GM18861 (cell line): ENCODE measurements around the gene CSH1.
"Not testable (repeated sequence)": the region's sequence is repeated elsewhere in the genome, so short reads cannot be mapped to it uniquely, and the experiment has no call there.

Experiments used
- ATAC-seq: cut with Tn5 transposase; IDR thresholded peaks from one replicate; pipeline ENCODE4 v1.9.1; 2021; ENCODE audit not compliant: unreplicated experiment

CSH1 gene

DNA sequence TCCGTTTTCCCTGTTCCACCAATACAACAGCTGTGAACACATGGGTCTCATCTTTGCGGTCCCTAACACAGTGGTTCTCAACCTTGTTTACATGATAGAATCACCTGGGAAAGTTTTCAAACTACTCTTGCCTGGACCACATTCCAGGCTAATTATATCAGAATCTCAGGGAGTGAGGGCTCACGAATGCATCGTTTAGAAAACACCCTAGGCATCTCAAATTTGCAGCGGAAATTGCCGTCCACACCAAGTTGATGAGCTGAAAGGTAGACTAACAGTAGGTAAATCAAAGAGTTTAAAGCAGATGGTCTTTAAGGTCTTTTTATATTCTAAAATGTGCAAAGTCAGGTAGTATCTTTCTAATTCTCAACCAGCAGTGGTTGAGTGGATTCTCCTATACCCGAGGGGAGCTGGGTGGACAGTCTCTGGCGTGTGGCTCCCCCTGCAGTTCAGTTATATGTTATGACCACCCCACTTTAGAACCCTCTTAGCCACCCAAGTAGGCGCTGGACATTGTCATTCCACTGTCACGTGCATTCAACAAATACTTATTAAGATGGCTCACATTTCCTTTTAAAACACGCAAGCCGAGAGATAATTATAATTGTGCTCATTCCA, 10.9 kb upstream of the CSH1 start:
- not testable (repeated sequence) for ATAC-seq

DNA sequence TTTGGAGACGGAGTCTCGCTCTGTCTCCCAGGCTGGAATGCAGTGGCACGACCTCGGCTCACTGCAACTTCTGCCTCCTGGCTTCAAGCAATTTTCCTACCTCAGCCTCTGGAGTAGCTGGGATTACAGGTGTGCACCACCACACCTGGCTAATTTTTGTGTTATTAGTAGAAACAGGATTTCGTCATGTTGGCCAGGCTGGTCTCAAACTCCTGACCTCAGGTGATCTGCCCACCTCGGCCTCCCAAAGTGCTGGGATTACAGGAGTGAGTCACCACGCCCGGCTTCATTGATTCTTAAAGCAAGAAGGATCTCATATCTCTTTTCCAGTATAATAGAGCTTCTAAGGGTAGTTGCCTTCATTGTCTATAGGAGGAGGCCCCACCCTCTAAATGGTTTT, 8.4 kb upstream of the CSH1 start:
- ATAC-seq: not testable (repeated sequence)

DNA sequence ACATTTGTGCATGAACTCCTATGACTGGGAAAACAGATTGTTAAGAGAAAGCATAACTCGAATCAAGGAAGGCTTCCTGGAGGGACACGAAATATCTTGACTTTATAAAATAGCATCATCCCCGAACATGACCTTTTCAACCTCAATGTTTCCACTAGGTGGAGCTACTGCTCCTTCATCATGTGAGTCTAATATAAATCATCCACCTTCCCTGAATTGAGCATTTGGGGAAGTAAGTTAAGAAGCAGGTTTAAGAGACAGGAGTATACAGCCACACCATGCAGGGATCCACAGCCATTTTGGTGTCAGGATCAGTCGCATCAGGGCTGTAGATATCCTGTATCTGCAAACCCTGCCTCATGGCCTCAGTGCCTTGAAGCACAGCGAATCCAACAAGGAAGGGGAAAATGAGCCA, 7.4 kb upstream of the CSH1 start:
- ATAC-seq: not testable (repeated sequence)

DNA sequence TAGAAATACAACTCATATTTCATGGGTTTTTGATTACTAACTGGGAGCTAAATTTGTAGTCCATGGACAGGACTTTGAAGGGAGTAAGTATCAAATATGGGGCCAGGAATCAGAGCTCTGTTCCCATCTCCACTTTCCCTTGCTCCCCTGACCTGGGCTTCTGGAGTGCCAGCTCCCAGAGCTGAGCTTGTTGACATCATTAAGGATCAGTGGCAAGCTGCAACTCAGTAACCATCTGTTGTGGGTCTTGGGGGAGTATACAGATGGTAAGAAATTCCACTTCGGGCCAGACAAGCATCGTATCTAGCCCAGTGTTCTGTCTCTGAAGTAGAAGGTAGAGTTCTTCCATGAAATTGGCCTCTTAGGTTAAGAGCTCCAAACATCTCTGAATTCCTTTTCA, 5.6 kb upstream of the CSH1 start:
- ATAC-seq: not testable (repeated sequence)

DNA sequence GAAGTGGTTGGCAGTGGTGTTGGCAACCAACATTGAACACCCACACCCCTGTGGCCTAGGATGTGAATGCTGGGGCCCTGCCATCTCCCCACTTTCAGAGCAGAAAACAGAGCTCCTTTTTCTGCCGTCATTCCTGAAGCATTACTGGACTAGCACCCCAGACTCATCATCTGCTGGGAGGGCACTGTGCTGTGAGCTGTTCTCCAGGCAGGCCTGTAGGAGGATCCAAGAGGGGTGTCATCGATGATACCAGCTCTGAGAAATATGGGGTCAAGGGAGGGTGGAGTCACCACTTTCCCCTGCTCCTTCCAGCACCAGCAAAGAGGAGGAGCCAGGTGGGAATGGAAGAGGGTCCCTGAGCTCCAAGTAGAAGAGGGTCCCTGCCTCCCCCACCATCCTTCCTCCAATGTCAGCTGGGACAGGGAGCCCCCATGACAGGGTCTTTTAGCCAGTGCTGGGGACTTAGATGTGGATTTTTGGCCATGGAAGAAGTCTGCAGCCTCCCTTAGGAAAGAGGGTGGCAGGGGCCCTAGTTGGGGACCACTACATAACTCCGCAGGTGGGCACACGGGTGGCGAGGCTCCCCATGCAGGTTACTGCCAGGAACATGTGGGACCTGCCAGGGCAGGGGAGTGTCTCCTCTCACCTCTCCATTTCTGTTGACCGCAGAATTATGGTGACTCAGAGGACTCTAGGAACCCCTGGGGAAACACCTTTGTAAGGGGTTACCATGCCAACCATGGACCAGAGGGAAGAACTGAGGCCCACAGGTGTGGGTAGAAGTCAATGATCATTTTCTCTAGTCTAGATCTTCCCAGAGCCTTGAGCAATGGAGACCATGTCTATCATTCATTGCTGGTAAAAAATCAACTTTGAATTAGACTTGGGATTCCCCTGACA, 2.8 kb upstream of the CSH1 start:
- ATAC-seq: not testable (repeated sequence)

DNA sequence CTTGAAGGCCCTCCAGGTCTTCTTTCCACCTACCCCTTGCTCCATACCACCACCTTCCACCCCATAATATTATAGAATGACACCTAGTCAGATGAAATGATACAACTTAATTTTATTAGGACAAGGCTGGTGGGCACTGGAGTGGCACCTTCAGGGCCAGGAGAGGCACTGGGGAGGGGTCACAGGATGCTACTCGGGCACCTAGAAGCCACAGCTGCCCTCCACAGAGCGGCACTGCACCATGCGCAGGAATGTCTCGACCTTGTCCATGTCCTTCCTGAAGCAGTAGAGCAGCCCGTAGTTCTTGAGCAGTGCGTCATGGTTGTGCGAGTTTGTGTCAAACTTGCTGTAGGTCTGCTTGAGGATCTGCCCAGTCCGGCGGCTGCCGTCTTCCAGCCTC, 1.6 kb downstream of the CSH1 start:
- ATAC-seq: not testable (repeated sequence)

DNA sequence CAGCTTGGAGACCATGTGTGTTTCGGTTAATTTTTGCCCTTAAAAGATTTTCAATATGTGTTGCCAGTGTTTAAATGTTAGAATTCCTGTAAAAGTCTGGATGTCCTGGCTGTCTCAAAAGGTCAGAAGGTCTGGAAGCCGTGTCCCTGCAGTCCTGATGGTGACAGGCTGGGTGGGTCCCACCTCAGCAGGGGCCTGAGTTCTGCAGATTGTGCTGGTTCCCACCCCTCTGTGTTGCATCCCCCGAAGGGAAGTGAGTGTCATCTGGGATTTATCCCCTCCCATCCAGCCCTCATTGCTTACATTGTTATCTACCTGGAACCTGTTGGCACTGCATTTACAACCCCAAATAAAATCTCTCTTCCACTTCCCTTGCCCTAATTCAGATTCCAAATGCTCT, 2.4 kb downstream of the CSH1 start:
- ATAC-seq: not testable (repeated sequence)

DNA sequence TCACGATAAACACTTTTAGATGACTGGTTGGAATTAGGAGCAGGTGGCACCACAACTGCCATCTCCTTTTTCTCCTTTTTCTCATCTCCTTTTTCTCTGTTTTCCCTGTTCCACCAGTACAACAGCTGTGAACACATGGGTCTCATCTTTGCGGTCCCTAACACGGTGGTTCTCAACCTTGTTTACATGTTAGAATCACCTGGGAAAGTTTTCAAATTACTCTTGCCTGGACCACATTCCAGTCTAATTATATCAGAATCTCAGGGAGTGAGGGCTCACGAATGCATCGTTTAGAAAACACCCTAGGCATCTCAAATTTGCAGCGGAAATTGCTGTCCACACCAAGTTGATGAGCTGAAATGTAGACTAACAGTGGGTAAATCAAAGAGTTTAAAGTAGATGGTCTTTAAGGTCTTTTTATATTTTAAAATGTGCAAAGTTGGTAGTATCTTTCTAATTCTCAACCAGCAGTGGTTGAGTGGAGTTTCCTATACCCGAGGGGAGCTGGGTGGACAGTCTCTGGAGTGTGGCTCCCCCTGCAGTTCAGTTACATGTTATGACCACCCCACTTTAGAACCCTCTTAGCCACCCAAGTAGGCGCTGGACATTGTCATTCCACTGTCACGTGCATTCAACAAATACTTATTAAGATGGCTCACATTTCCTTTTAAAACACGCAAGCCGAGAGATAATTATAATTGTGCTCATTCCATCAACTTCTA, 3.9 kb downstream of the CSH1 start:
- ATAC-seq: not testable (repeated sequence)

DNA sequence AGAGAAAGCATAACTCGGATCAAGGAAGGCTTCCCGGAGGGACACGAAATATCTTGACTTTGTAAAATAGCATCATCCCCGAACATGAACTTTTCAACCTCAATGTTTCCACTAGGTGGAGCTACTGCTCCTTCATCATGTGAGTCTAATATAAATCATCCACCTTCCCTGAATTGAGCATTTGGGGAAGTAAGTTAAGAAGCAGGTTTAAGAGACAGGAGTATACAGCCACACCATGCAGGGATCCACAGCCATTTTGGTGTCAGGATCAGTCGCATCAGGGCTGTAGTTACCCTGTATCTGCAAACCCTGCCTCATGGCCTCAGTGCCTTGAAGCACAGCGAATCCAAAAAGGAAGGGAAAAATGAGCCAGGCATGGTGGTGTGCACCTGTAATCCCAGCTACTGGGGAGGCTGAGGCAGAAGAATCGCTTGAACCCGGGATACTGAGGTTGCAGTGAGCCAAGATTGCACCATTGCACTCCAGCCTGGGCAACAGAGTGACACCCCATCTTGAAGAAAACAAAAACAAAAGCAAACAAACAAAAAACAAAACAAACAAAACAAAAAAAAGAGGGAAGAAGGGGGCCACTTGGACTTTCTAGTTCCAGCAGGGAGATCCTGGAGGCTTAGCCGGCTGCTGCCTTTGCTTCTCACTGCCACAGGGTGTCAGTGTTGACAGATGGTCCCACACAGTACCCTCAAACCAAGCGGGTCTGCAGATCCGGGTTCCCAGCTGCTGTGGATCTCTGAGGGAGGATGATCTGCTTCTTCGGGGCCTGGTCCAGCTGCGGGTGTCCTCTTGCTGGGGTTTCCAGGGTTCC, 7.1 kb downstream of the CSH1 start:
- not testable (repeated sequence) for ATAC-seq

DNA sequence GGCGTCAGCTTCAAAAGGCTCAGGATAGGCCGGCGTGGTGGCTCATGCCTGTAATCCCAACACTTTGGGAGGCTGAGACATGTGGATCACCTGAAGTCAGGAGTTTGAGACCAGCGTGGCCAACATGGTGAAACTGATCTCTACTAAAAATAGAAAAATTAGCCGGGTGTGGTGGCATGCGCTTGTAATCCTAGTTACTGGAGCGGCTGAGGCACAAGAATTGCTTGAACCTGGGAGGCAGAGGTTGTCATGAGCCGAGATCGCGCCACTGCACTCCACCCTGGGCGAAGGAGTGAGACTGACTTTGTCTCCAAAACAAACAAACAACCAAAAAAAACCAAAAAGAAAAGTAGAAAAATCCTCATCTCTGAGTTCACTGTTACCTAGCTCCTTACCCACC, 11.3 kb downstream of the CSH1 start:
- not testable (repeated sequence) for ATAC-seq

DNA sequence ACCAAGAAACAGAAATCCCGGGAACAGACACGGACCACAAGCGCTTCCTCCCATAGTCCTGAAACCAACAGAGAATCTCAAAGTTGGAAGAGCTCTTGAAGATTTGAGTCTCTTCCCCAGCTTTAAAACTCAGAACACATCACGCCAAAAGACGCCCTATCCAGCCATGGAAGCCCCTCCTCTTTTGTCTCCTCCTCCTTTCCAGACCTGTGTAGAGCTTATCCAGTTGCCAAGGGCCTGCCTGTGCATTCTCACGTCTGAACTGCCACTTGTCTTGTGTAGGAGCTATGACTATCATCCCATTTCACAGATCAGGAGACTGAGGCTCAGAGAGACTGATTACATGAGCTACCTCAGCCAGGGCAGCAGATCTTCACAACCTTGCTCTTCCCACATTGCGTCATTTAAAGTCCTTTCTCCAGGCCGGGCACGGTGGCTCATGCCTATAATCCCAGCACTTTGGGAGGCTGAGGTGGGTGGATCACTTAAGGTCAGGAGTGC, 13.7 kb downstream of the CSH1 start:
- ATAC-seq: not testable (repeated sequence)

DNA sequence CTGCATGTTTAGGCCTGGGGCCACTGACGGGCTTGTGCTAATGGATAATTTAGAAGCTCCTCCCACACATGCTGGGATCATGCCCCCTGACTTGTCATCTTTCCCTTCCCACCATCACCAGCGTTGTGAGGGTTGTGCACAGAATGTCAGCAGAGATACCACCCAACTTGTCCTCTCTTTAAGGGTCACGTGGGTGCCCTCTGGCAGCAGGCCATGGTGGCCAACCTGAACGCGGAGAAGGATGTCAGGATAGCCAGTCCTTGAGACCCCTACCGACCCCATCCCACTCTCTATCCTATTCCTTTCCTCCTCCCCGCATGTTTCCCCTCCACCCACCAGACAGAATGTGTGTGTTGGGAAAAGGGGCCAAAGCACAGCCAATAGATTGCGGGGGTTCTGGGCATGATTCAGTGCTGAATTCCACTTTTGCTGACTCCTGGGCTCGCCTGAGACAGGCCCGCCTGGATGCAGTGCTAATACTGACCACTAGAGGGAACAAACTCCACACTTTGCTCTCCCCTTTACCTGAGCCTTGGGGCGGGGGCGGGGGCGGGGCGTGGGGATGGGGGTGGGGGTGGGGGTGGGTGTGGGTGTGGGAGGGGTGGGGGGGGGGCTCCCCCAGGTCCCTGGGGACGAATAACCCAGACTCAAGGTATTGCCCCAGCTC, 14.3 kb downstream of the CSH1 start, which contains the start of gene GH2:
Gene GH2 (minus strand): TSS at position 10 of the 667 bp plus-strand sequence. CDS start 143 bp downstream, outside the sequence.
- ATAC-seq: no peak

DNA sequence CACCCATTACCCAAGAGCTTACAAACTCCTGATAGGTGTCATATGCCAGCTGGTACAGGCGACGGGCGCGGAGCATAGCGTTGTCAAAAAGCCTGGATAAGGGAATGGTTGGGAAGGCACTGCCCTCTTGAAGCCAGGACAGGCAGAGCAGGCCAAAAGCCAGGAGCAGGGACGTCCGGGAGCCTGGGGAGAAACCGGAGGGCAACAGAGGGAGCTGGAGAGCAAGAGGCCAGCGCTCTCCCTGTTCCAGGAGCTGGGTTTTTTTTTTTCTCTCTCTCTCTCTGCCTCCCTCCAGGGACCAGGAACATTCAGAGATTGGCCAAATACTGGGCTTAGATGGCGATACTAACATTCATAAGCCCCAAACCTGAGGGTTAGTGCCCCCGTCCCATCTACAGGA, 15.0 kb downstream of the CSH1 start:
- ATAC-seq: not testable (repeated sequence)

DNA sequence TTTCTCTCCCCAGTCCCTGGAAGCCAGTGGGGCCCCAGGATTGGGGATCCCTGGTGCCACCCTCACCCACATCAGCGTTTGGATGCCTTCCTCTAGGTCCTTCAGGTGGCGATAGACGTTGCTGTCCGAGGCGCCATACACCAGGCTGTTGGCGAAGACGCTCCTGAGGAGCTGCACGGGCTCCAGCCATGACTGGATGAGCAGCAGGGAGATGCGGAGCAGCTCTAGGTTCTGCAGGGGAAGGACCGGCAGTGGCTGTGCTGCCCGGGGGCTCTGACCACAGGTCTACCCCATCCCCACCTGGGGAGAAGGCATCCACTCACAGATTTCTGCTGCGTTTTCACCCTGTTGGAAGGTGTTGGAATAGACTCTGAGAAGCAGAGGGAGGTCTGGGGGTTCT, 15.7 kb downstream of the CSH1 start:
- no peak for ATAC-seq

DNA sequence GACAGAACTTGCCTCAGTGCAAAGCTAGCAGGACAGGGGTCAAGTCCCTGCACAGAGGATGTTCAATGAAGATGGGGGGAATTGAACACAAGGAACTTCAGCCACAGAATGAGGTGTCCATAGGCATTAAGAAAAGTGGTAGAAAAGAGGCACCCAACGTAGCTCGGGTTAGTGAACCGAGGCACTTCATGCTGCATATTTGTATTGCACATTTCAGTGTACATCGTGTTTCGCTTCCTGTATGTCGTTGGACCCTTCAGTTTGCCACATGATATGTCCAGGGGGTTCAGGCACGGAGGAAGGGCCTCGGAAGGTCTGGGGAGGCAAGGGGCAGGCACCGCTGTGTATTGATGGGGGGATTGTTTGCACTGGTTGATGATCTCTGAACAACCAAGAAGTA, 18.0 kb downstream of the CSH1 start:
- ATAC-seq: not testable (repeated sequence)

DNA sequence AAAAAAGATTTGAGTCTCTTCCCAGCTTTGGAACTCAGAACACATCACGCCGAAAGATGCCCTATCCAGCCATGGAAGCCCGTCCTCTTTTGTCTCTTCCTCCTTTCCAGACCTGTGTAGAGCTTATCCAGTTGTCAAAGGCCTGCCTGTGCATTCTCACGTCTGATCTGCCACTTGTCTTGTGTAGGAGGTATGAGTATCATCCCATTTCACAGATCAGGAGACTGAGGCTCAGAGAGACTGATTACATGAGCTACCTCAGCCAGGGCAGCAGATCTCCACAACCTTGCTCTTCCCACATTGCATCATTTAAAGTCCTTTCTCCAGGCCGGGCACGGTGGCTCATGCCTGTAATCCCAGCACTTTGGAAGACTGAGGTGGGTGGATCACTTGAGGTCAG, 21.7 kb downstream of the CSH1 start:
- not testable (repeated sequence) for ATAC-seq

DNA sequence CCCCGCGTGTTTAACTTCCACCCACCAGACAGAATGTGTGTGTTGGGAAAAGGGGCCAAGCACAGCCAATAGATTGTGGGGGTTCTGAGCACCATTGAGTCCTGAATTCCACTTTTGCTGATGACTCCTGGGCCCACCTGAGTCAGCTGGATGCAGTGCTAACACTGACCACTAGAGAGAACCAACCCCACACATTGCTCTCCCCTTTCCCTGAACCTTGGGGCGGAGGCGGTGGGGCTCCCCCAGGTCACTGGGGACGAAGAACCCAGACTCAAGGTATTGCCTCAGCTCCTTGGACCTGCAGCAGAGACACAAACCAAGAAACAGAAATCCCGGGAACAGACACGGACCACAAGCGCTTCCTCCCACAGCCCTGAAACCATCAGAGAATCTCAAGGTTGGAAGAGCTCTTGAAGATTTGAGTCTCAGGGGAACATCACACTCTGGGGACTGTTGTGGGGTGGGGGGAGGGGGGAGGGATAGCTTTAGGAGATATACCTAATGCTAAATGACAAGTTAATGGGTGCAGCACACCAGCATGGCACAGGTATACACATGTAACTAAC, 22.2 kb downstream of the CSH1 start:
- ATAC-seq: not testable (repeated sequence)

DNA sequence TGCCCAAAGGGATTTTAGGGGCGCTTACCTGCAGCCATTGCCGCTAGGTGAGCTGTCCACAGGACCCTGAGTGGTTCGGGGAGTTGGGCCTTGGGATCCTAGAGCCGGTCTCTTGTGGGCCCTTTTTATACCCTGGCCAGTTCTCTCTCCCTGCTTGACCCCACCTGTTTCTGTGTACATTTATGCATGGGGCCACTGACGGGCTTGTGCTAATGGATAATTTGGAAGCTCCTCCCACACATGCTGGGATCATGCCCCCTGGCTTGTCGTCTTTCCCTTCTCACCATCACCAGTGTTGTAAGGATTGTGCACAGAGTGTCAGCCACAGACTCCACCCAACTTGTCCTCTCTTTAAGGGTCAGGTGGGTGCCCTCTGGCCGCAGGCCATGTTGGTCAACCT, 22.8 kb downstream of the CSH1 start, which contains the start of gene CSH2:
Gene CSH2 (minus strand): TSS at position 101 of the 400 bp plus-strand sequence. CDS start 63 bp downstream, at position 38.
- not testable (repeated sequence) for ATAC-seq

DNA sequence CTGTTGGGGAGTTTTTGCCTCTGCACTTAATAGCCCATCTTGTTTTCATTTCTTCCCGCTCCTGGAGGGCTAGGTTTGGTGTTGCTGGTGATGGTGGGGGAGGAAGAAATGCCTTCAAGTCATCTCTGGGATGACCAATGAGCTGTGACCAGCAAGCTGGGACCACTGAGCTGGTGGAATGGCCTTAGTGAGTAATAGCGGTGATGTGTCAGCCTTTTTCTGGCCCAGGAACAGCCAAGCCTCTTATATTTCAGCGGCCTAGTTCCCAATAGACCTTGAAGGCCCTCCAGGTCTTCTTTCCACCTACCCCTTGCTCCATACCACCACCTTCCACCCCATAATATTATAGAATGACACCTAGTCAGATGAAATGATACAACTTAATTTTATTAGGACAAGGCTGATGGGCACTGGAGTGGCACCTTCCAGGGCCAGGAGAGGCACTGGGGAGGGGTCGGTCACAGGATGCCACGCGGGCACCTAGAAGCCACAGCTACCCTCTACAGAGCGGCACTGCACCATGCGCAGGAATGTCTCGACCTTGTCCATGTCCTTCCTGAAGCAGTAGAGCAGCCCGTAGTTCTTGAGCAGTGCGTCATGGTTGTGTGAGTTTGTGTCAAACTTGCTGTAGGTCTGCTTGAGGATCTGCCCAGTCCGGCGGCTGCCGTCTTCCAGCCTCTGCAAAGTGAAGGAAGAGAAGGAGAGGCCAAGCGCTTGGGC, 24.6 kb downstream of the CSH1 start:
- ATAC-seq: not testable (repeated sequence)
